H1 (cell line): ENCODE results near the gene CCDC148. TPM values are rescaled to one million over a fixed set of nuclear protein-coding genes. Genes with fewer than 3 reads are reported as not detected.

ENCODE experiments used
- CTCF ChIA-PET: fragments of 300-600 bp; sonication (Branson Sonifier 250); formaldehyde crosslinking; loops from one replicate; lab custom pipeline; 2021; ENCODE audit not compliant: partially characterized antibody; lab: Charles Lee
- POLR2A ChIA-PET: fragments of 300-600 bp; sonication (Branson Sonifier 250); formaldehyde crosslinking; loops from one replicate; lab custom pipeline; 2021; ENCODE audit warnings: inconsistent platforms; ENCODE audit not compliant: partially characterized antibody; lab: Charles Lee
- DNase-seq, 2 experiments: peaks; one replicate each; pipeline versions ENCODE4 v3.0.0 to v3.0.0-alpha.2; 2010 to 2022; ENCODE audit warnings: low spot score in 2 of 2, low read depth in 1 of 2, mixed read lengths in 1 of 2
- FAIRE-seq: peaks from 2 replicates; lab custom pipeline; 2011; peaks lifted over from hg19 to GRCh38; lab: Jason Lieb, UNC
- H2AFZ ChIP-seq: 2 replicates; pipeline ENCODE4 v1.8.1; 2012; ENCODE audit warnings: low read length, inconsistent platforms
- H2AK5ac ChIP-seq: 2 replicates; pipeline ENCODE4 v1.6.1; 2013; ENCODE audit warnings: low read depth, low read length
- H2BK120ac ChIP-seq: replicated peaks from 2 replicates; pipeline ENCODE3; 2013; ENCODE audit warnings: low read depth, low read length, inconsistent platforms
- H2BK12ac ChIP-seq: 2 replicates; pipeline ENCODE4 v1.6.1; 2013; ENCODE audit warnings: low read depth, low read length
- H2BK15ac ChIP-seq: 2 replicates; pipeline ENCODE4 v1.6.1; 2013; ENCODE audit warnings: low read length
- H2BK20ac ChIP-seq: 2 replicates; pipeline ENCODE4 v1.6.1; 2013; ENCODE audit warnings: low read length
- H2BK5ac ChIP-seq: 2 replicates; pipeline ENCODE4 v1.6.1; 2013; ENCODE audit warnings: low read depth, low read length
- H3K14ac ChIP-seq: 2 replicates; pipeline ENCODE4 v1.6.1; 2013; ENCODE audit warnings: inconsistent platforms; ENCODE audit not compliant: insufficient read length
- H3K18ac ChIP-seq: 2 replicates; pipeline ENCODE4 v1.6.1; 2013; ENCODE audit warnings: low read length; ENCODE audit errors: extremely low read depth
- H3K23ac ChIP-seq: 2 replicates; pipeline ENCODE4 v1.6.1; 2013; ENCODE audit warnings: inconsistent platforms; ENCODE audit not compliant: insufficient read length
- H3K23me2 ChIP-seq: 2 replicates; pipeline ENCODE4 v1.6.1; 2013; ENCODE audit warnings: low read depth, low read length
- H3K27ac ChIP-seq: 2 replicates; pipeline ENCODE4 v1.6.1; 2011; ENCODE audit warnings: low read depth, low read length, inconsistent platforms
- H3K27me3 ChIP-seq, 4 experiments: replicated peaks in 1 of 4; 1 replicate in 1 of 4; 2 replicates in 3 of 4; pipeline versions ENCODE4 v1.6.1 to v1.8.1; 2011 to 2013; ENCODE audit warnings: low read length in 3 of 4, mild to moderate bottlenecking in 3 of 4, inconsistent platforms in 2 of 4, mixed read lengths in 2 of 4, moderate library complexity in 1 of 4; ENCODE audit not compliant: control insufficient read depth in 3 of 4, insufficient read depth in 3 of 4; ENCODE audit errors: extremely low read depth in 1 of 4
- H3K36me3 ChIP-seq, 4 experiments: 2 replicates each; pipeline versions ENCODE4 v1.6.1 to v1.8.1; 2011 to 2013; ENCODE audit warnings: mild to moderate bottlenecking in 4 of 4, low read length in 3 of 4, moderate library complexity in 2 of 4, control low read depth in 1 of 4, inconsistent platforms in 1 of 4; ENCODE audit not compliant: insufficient read depth in 4 of 4, control insufficient read depth in 2 of 4
- H3K4ac ChIP-seq: replicated peaks from 2 replicates; pipeline ENCODE3; 2013; ENCODE audit warnings: low read length, low read depth, mixed read lengths, inconsistent platforms; ENCODE audit not compliant: insufficient read length
- H3K4me1 ChIP-seq, 4 experiments: replicated peaks in 1 of 4; 1 replicate in 1 of 4; 2 replicates in 3 of 4; pipeline versions ENCODE4 v1.6.1 to v1.8.1; 2011 to 2013; ENCODE audit warnings: low read length in 3 of 4, inconsistent platforms in 2 of 4, mixed read lengths in 1 of 4; ENCODE audit not compliant: insufficient read depth in 4 of 4, control insufficient read depth in 3 of 4
- H3K4me2 ChIP-seq, 2 experiments: 2 replicates each; pipeline versions ENCODE4 v1.6.1 to v1.8.1; 2011 to 2013; ENCODE audit warnings: low read depth in 2 of 2, low read length in 2 of 2, control low read depth in 1 of 2, inconsistent platforms in 1 of 2, mild to moderate bottlenecking in 1 of 2; ENCODE audit not compliant: insufficient read depth in 1 of 2
- H3K4me3 ChIP-seq, 4 experiments: fragments of 200-600, 300-600 bp in 1 of 4; sonication (generic), shearing (Covaris generic), sonication (Bioruptor Twin) in 1 of 4; 2 replicates each; pipeline versions ENCODE4 v1.5.1 to v1.8.1; 2011 to 2016; ENCODE audit warnings: low read length in 4 of 4, low read depth in 3 of 4, control low read depth in 2 of 4, inconsistent platforms in 2 of 4, mild to moderate bottlenecking in 2 of 4, mixed read lengths in 1 of 4, moderate library complexity in 1 of 4; ENCODE audit not compliant: insufficient read depth in 2 of 4; ENCODE audit errors: extremely low read depth in 1 of 4
- H3K56ac ChIP-seq: replicated peaks from 2 replicates; pipeline ENCODE3; 2013; ENCODE audit warnings: low read depth, mild to moderate bottlenecking, mixed read lengths, low read length, inconsistent platforms; ENCODE audit not compliant: insufficient read length
- H3K79me1 ChIP-seq: 2 replicates; pipeline ENCODE4 v1.6.1; 2013; ENCODE audit warnings: low read depth, low read length, control low read depth
- H3K79me2 ChIP-seq, 2 experiments: 2 replicates each; pipeline versions ENCODE4 v1.6.1 to v1.8.1; 2012 to 2013; ENCODE audit warnings: low read length in 2 of 2, mild to moderate bottlenecking in 2 of 2, inconsistent platforms in 1 of 2; ENCODE audit not compliant: insufficient read depth in 2 of 2, control insufficient read depth in 1 of 2
- H3K9ac ChIP-seq, 4 experiments: replicated peaks in 1 of 4; 1 replicate in 1 of 4; 2 replicates in 3 of 4; pipeline versions ENCODE4 v1.6.1 to v1.8.1; 2011 to 2013; ENCODE audit warnings: low read depth in 3 of 4, low read length in 3 of 4, control low read depth in 2 of 4, mild to moderate bottlenecking in 2 of 4, moderate library complexity in 2 of 4, inconsistent platforms in 1 of 4; ENCODE audit errors: extremely low read depth in 1 of 4
- H3K9me3 ChIP-seq, 2 experiments: 2 replicates each; pipeline versions ENCODE4 v1.6.1 to v1.8.1; 2012 to 2013; ENCODE audit warnings: mild to moderate bottlenecking in 2 of 2, moderate library complexity in 2 of 2, control low read depth in 1 of 2, inconsistent platforms in 1 of 2, low read depth in 1 of 2, low read length in 1 of 2, mixed read lengths in 1 of 2; ENCODE audit not compliant: insufficient read depth in 2 of 2
- H4K20me1 ChIP-seq, 2 experiments: replicated peaks in 1 of 2; 2 replicates each; pipeline versions ENCODE3 to v1.8.1; 2011 to 2013; ENCODE audit warnings: inconsistent platforms in 2 of 2, low read length in 2 of 2, mild to moderate bottlenecking in 1 of 2; ENCODE audit not compliant: insufficient read depth in 2 of 2, control insufficient read depth in 1 of 2
- H4K5ac ChIP-seq: 2 replicates; pipeline ENCODE4 v1.6.1; 2013; ENCODE audit warnings: low read length, low read depth, mixed read lengths, inconsistent platforms; ENCODE audit not compliant: insufficient read length
- H4K8ac ChIP-seq: 2 replicates; pipeline ENCODE4 v1.8.0; 2013; ENCODE audit warnings: mild to moderate bottlenecking, moderate library complexity, low read length, inconsistent platforms; ENCODE audit not compliant: insufficient read depth; ENCODE audit errors: extremely low read depth
- H4K91ac ChIP-seq: replicated peaks from 2 replicates; pipeline ENCODE3; 2013; ENCODE audit warnings: low read length, mixed read lengths, inconsistent platforms; ENCODE audit not compliant: insufficient read length
- BCL11A ChIP-seq, 2 experiments: IDR thresholded peaks; one replicate each; pipeline ENCODE4 v1.6.1; 2011; ENCODE audit warnings: low read depth in 2 of 2, low read length in 2 of 2, mild to moderate bottlenecking in 2 of 2
- CEBPB ChIP-seq: IDR thresholded peaks from 2 replicates; pipeline ENCODE4 v1.6.1; 2012; ENCODE audit warnings: low read depth, low read length
- NANOG ChIP-seq: IDR thresholded peaks from 2 replicates; pipeline ENCODE4 v1.6.1; 2011; ENCODE audit warnings: low read length, low read depth, mild to moderate bottlenecking, inconsistent platforms; ENCODE audit not compliant: insufficient read depth, poor library complexity, severe bottlenecking
- NRF1 ChIP-seq: IDR thresholded peaks from 2 replicates; pipeline ENCODE4 v1.6.1; 2011; ENCODE audit warnings: mild to moderate bottlenecking, low read depth, low read length, improper control_type of control experiment
- POLR2A ChIP-seq, 2 experiments: IDR thresholded peaks; 1 replicate in 1 of 2; 2 replicates in 1 of 2; pipeline ENCODE4 v1.6.1; 2011; ENCODE audit warnings: low read depth in 2 of 2, low read length in 2 of 2, mild to moderate bottlenecking in 2 of 2; ENCODE audit errors: control extremely low read depth in 1 of 2
- RFX5 ChIP-seq: IDR thresholded peaks from 2 replicates; pipeline ENCODE4 v1.6.1; 2011; ENCODE audit warnings: low read depth, low read length, improper control_type of control experiment, borderline replicate concordance
- RNF2 ChIP-seq: fragments of 200-900, 300-1000 bp; sonication (generic); IDR thresholded peaks from 2 replicates; pipeline ENCODE4 v1.7.1; 2016; ENCODE audit warnings: borderline replicate concordance, low read depth, mild to moderate bottlenecking, antibody characterized with exemption, low read length; ENCODE audit not compliant: poor library complexity, severe bottlenecking; ENCODE audit errors: missing control alignments
- SAP30 ChIP-seq: fragments of 300-600 bp; sonication (generic); IDR thresholded peaks from 2 replicates; pipeline ENCODE4 v1.7.1; 2012; ENCODE audit warnings: low read length, moderate library complexity, mild to moderate bottlenecking, inconsistent platforms; ENCODE audit not compliant: insufficient read depth, insufficient replicate concordance
- SP2 ChIP-seq: IDR thresholded peaks from 2 replicates; pipeline ENCODE4 v1.6.1; 2012; ENCODE audit warnings: mild to moderate bottlenecking, low read length, inconsistent platforms
- TBP ChIP-seq: IDR thresholded peaks from 2 replicates; pipeline ENCODE4 v1.6.1; 2011; ENCODE audit warnings: low read depth, low read length, improper control_type of control experiment
- WGBS, 2 experiments: shearing (Covaris generic) in 1 of 2; methylation state at CpG; one replicate each; pipeline versions ENCODE4 v1.1.6 to v1.1.7; 2013 to 2015; ENCODE audit warnings: low lambda C conversion rate in 2 of 2, mixed read lengths in 2 of 2, inconsistent platforms in 1 of 2, low coverage in 1 of 2, missing lambda C conversion rate in 1 of 2; ENCODE audit not compliant: insufficient replicate concordance in 2 of 2, insufficient coverage in 1 of 2, insufficient read length in 1 of 2; ENCODE audit errors: extremely low coverage in 1 of 2, missing lambda C conversion rate in 1 of 2; 5-methylcytosine and 5-hydroxymethylcytosine counted together
- polyA plus RNA-seq, 7 experiments: library from polyadenylated mRNA; depleted of rRNA in 3 of 7; stranded (reverse) in 5 of 7; unstranded in 2 of 7; fragments of >200 nt in 5 of 7; fragments of 200-250 nt in 2 of 7; gene quantifications; 1 replicate in 5 of 7; 2 replicates in 1 of 7; 4 replicates in 1 of 7; pipeline versions ENCODE4 v1.2.1 to v1.2.3, GENCODE V29; 2011 to 2013; ENCODE audit warnings: missing spikeins in 2 of 7, mixed read lengths in 2 of 7
- total RNA-seq: library from RNA; stranded (reverse); fragmentation: NEBNext Ultra II Directional; extraction: Animal tissue kit (Norgen Biotek cat#: 25700); gene quantifications from 2 replicates; pipeline ENCODE4 v1.2.1, GENCODE V29; 2021
- TF ChIP-seq, protein P1 (sequence below): IDR thresholded peaks from 2 replicates; pipeline ENCODE4 v1.6.1; 2011; ENCODE audit warnings: low read depth, mild to moderate bottlenecking, low read length; ENCODE audit not compliant: insufficient read depth

CCDC148 gene
- total and polyA plus RNA-seq, 2 of the 8 experiments (the other 6 are each of a cell fraction or from before 2014, with no cell fraction given), result 0.45 to 1.3 TPM

GRCh38 chr2:158402665-158403064, 53.9 kb downstream of the CCDC148 start:
- H2BK20ac ChIP-seq, result no peak overlapping the region
- no peak for TF ChIP-seq SP2
- TF ChIP-seq POLR2A (IDR thresholded peaks at IDR 0.05; ENCODE audit: control extremely low read depth in 1 of 2, low read depth in 2 of 2, low read length in 2 of 2), result no peak
- no peak for TF ChIP-seq RFX5
- no peak for TF ChIP-seq SAP30
- TF ChIP-seq RNF2, result no peak
- TF ChIP-seq TBP, result no peak
- no peak for TF ChIP-seq NRF1
- TF ChIP-seq BCL11A (IDR thresholded peaks at IDR 0.05; ENCODE audit: low read depth in 2 of 2, low read length in 2 of 2), result no peak
- TF ChIP-seq, protein P1, sequence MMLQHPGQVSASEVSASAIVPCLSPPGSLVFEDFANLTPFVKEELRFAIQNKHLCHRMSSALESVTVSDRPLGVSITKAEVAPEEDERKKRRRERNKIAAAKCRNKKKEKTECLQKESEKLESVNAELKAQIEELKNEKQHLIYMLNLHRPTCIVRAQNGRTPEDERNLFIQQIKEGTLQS, result no peak
- TF ChIP-seq CEBPB, result no peak
- no peak for TF ChIP-seq NANOG
- TF ChIP-seq, all 59 proteins: peak for 0
- Histone ChIP-seq H2BK12ac (no peak overlapping the region), H3K27ac (no peak overlapping the region), H3K79me2 (no peaks in the 10 kb centered on the region), H3K56ac (no peak overlapping the region), H4K91ac (no peak overlapping the region), H4K20me1 (no peaks in the 10 kb centered on the region), H3K23ac (no peak overlapping the region), H2AFZ (no peak overlapping the region), H2AK5ac (no peak overlapping the region), H3K4me2 (no peak overlapping the region), H3K18ac (no peak overlapping the region), H2BK15ac (no peak overlapping the region), H3K9ac (no peak overlapping the region), H3K36me3 (no peaks in the 10 kb centered on the region), H3K4ac (no peak overlapping the region), H4K8ac (no peak overlapping the region), H3K9me3 (no peaks in the 10 kb centered on the region), H3K27me3 (no peaks in the 10 kb centered on the region), H3K79me1 (no peaks in the 10 kb centered on the region), H3K23me2 (no peaks in the 10 kb centered on the region), H3K4me3 (no peak overlapping the region), H4K5ac (no peak overlapping the region), H3K4me1 (peaks cover 0 to 3% (median 1%) of the 10 kb centered on the region in 4 experiments; a peak in 2 of 7 replicates), H2BK5ac (no peak overlapping the region), H2BK120ac (no peak overlapping the region), H3K14ac (no peak overlapping the region)
- CTCF ChIA-PET, result interaction anchor here (0.7 to 2.1 kb wide), 2 partner anchors 14 to 1504 kb away, joined by 3 to 6 read pairs; no protein-coding TSS in a partner anchor
- POLR2A ChIA-PET, result no interaction called here
- WGBS, 2 experiments, result 89% methylated on average over 2 of the region's 2 CpGs; no CpG with 5 or more reads in 1 of the 2 experiments
- no peak for FAIRE-seq
- no peak for DNase-seq
